AG10803 (cell line): ENCODE data around the gene ZNF407.

Source experiments
- DNase-seq: peaks from one replicate; pipeline ENCODE4 v3.0.0; 2010; ENCODE audit warnings: low read depth
- H3K4me3 ChIP-seq: 2 replicates; pipeline ENCODE4 v1.5.1; 2011; ENCODE audit warnings: mild to moderate bottlenecking, low read length, control low read depth
- CTCF ChIP-seq: conservative IDR thresholded peaks from 2 replicates; pipeline ENCODE4 v1.5.1; 2011; ENCODE audit warnings: mild to moderate bottlenecking, low read length, control low read depth, inconsistent platforms

The ZNF407 gene

GRCh38 chr18:74748809-74749208 lies 151.1 kb downstream of the ZNF407 start:
- no peak overlapping the region for H3K4me3 ChIP-seq
- TF ChIP-seq CTCF, result no peak
- no peak for DNase-seq

GRCh38 chr18:74758995-74759394 lies 161.3 kb downstream of the ZNF407 start:
- H3K4me3 ChIP-seq, result no peak overlapping the region
- TF ChIP-seq CTCF, result no peak
- no peak for DNase-seq

GRCh38 chr18:74760026-74760425 lies 162.4 kb downstream of the ZNF407 start:
- no peak for DNase-seq
- H3K4me3 ChIP-seq, result no peak overlapping the region
- no peak for TF ChIP-seq CTCF

DNA sequence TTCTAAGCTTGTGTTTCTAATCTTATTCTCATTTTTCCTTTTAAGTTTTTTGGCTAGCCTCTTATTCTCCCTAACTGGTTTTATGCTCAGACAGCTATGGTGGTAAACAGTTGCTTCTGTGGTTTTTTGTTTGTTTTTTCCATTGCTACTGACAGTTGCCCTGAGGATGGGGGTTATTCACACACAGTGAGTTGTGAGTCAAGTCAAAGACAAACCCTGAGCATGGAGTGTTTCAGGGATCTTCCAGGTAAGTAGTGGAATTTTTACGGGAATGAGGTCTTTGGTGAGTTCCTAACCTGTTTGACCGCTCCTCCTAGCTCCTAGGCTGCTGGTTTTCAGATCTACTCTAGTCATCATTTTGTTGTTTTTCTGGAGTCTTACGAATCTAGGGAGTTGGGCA lies 162.8 kb downstream of the ZNF407 start:
- no peak overlapping the region for H3K4me3 ChIP-seq
- no peak for TF ChIP-seq CTCF
- DNase-seq, result no peak

GRCh38 chr18:74766251-74766650 lies 168.6 kb downstream of the ZNF407 start:
- TF ChIP-seq CTCF, result no peak
- H3K4me3 ChIP-seq, result no peak overlapping the region
- no peak for DNase-seq

DNA sequence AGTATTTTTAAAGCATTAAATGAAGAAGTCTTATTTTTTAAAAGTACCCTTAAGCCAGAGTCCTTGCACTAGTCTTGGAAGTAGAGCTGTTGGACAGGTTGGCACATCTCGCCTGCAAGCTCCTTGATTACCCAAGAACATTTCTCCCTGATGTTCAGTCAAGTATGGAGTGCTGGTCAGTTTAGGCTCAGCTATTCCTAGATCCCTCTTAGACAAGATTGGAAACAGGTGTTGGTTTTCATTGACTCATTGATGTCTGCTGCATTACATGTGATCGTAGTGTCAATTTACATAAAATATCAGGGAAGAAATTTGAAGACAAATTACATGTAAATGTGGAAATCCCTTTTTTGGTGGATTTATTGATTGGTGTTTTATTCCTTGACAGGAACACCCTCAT lies 170.4 kb downstream of the ZNF407 start:
- H3K4me3 ChIP-seq, result no peak overlapping the region
- peak; percentile 21 for DNase-seq
- TF ChIP-seq CTCF, result no peak

GRCh38 chr18:74773171-74773624 lies 175.5 kb downstream of the ZNF407 start:
- no peak for DNase-seq
- H3K4me3 ChIP-seq, result no peak overlapping the region
- no peak for TF ChIP-seq CTCF
